ENCODE data around the gene LYSMD4. TPM values are rescaled to one million over a fixed set of nuclear protein-coding genes. Genes with fewer than 3 reads are reported as not detected.

LYSMD4 gene
- polyA plus RNA-seq, 3 donors = 11.2 to 14.2 (median 13.0) TPM

DNA sequence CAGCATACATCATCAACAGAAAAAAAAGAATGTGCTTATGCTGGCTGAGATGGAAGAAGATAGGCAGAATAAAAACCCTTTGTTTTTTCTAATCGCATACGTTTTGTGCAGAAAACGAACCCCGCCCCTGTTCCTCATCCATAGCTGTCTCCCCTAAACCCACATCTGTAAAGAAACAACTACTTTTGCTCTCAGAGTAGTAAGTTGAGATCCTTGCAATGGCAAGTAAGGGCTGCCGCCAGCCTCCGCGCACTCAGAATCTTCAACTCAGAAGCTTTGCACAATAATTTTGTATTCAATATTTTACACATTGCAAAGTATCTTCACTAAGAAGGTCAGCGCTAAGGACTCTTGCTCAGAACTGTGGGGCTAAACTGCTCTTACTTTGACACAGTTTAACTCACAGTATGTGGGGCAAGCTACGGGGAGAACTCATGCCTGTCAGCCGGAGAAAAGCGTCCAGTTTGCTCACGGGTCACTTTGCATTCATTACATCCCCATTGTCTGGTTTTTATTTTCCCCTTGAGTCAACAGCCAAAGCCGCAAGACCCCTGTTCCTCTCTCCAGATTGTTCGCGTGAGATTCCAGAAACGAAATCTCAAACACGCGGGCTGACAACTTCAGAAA, 1.0 kb downstream of the LYSMD4 start:
- no peak for DNase-seq (ENCODE audit: low read depth in 3 of 3, low spot score in 2 of 3)

DNA sequence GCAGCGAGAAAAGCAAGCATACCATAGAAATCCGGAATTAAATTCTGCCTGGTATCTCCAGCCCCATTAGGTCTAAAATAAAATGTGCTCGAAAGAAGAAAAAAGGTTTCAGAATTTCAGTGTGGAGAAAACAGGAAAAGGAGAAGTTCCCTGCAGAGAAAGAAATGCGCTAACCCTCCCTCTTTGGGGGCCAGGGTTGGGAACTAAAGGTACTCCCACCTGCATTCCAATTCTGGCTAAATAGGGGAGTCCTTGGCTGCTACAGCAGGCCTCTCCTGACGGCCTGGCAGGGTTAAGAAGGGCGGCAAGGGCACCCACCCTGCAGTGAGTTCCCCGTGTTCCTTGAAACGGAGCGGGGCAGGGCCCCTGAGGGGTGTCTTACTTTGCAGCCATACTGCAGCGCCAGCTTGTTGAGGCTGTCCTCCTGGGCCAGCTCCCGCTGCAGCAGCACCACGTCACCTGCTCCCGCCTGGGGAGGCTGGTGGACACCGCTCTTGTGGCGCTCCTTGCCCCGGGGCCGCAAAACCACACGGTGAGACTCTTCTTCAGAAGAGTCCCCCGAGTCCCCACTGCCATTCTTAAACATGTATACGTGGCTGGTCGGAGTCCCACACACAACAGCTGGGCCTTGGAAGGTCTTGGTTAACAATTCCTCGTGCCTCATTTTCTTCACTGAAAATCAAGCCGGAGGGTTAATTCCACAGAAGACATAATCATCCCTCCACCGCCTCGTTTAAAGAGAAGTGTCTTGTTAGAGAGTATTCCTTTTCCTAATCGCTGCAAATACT, 1.7 kb downstream of the LYSMD4 start:
- no peak for DNase-seq (ENCODE audit: low read depth in 3 of 3, low spot score in 2 of 3)

DNA sequence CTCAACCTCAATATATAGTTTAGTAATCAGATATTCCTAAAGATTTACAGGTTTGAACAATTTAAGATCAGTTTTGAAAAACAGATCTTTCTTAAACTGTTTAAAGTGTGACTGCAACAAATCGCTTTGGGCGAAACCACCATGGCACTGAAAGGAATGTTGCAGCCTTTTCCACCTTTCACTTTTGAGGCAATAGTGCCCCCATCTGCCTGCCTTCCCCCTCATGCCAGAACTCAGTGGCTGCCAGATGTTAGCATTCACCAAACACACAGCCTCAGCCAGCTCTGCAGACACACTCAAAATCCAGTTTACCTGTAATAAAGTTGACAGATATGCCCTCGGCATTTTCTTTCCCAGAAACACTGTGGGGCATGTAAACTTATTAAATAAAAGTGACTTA, 3.3 kb downstream of the LYSMD4 start:
- no peak for DNase-seq (ENCODE audit: low read depth in 3 of 3, low spot score in 2 of 3)

DNA sequence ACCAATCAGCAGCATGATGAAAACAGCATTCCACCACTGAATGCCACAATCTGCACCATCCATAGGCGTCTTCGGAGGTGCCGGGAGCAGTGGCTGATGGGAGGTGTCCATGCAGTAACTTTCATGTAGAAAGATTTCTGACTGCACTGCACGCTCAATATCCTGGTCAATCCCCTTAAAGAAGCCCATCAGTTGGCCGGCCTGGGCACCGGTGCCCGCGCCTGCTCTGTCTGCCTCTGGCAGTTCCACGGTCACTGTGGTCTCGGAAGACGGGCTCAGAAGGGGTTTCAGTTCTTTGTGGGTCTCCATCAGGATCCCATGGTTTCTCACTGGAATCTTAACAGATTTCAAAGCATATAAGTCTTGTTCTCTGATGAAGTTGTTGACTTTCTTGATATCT, 3.9 kb downstream of the LYSMD4 start:
- no peak for DNase-seq (ENCODE audit: low read depth in 3 of 3, low spot score in 2 of 3)

DNA sequence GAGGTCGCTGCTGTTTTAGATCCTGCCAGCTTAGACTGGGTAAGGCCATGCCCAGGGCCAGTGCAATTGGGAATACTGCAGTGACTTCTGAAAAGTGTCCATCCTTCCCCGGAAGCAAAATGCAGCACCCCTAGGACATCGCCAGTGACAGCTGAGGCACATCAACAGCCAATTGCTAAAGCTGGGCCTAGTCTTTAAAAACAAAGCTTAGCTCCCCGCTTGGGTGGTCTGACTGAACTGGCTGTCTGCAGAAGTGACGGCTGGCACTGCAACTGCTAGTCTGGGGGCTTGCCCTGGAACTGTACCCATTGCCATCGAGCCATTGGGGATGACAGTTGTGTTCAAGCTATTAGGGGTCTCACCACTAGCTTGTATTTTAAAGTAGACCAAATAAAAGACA, 4.3 kb downstream of the LYSMD4 start:
- no peak for DNase-seq (ENCODE audit: low read depth in 3 of 3, low spot score in 2 of 3)

DNA sequence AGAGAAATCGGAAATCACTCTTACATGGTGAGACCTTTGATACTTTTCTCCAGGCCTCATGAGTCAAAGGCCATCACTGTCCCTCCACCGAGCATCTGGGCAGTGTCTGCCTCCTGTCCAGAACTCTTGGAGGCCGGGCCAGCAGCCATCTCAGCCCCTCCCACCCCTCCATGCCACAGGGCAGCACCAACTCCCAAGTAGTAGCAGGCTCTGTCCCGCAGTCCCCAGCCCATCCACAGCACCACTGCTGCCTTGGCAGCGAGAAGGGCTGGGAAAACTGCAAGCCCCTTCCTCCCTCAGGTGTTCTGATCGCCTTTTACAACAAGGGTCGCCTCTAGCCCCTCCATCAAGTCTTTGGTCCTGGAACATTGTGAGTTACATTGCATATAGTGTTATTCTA, 5.5 kb downstream of the LYSMD4 start:
- no peak for DNase-seq (ENCODE audit: low read depth in 3 of 3, low spot score in 2 of 3)

DNA sequence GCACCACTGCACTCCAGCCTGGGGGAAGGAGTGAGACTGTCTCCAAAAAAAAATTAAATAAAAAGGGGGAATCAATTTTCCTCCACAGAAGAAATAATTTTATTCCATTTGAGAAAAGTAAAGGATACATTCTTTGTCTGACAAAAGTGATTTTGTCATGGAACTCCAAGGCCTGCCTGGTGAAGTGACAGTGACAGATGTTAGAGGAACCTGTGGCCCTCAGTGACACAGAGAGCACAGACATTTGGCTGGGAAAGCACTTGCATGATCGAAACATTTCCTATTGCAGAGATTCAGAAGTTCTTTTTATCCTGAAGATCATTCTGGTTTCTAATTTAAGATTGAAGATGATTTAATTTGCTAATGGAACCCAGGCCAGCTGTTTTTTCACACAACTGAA, 5.9 kb downstream of the LYSMD4 start:
- DNase-seq (ENCODE audit: low read depth in 3 of 3, low spot score in 2 of 3) = no peak

DNA sequence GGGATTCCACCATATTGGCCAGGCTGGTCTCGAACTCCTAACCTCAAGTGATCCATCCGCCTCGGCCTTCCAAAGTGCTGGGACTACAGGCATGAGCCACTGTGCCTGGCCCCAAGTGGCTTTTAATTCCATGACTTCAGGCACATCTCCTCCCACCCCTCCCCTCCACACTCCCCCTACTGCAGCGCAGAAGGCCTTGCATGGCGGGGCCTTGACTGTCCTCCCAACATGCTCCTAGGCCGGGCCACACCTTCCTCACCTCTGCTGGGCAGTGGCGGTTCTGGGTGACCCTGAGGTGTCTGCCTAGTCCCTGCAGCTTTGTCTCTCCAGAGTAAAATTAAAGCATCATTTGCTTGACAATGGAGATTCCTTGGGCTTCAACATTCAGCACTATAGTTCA, 6.9 kb downstream of the LYSMD4 start:
- DNase-seq (ENCODE audit: low read depth in 3 of 3, low spot score in 2 of 3) = no peak

DNA sequence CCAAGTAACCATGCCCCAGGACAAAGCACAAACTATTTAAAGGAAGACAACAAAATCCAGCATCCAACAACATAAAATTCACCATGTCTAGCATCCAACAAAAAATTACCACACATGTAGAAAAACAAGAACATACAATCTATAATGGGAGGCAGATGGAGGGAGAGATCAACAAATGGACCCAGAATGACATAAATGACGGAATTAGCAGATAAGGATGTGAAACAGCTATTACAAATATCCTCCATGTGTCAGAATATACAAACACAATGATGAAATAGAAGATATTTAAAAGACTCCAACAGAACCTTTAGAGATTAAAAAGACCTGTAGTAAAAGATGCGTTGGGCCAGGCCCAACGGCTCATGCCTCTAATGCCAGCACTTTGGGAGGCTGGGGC, 10.8 kb downstream of the LYSMD4 start:
- no peak for DNase-seq (ENCODE audit: low read depth in 3 of 3, low spot score in 2 of 3)

DNA sequence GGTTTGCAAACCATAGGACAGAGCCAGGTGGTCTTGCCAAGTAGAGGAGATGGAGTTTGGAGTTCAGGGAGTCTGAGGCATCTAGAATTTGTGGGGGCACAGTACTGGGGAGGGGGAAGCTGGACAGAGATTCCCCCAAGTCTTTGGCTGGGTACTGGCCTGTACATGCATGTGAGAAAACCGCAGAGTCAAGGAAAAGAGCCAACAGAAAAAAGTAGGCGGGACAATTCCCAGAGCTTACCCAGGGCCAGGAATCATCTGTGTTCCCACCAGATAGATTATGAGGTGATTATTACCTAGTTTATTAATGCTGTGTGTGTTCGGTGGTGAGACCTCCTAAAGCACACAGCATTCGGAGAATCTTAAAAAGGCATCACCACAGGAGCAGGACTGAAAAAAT, 11.3 kb downstream of the LYSMD4 start:
- DNase-seq (ENCODE audit: low read depth in 3 of 3, low spot score in 2 of 3) = no peak

DNA sequence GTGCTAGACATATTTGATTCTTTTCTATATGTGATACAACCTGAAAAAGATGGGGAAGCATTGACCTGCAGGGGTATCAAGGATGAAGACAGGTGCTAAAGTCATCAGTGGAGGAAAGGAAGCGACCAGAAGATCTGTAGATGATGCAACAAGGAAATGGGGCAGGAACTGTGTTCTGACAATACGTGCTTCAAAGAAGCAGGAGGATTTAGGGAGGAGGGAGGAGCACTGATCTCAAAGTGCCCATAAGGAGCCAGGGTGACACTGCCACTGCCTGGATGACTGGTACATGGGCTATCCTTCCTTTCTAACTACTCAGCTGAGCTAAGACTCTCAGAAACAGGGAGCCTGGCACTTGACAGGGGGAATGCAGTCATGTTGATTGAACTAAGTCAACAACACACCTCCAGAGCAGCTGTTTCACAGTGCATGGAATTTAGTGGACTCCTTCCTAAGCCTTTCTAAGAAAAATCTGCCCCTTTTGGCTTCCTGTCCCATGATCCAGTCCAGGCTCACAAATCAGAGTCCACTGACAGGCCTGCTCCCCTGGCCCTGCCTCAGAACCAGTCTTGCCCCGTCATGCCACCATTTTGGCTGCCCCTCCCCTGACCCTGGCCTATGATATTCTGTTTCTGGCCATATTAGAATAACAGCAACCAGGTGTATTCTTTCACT, 12.0 kb downstream of the LYSMD4 start:
- no peak for DNase-seq (ENCODE audit: low read depth in 3 of 3, low spot score in 2 of 3)

DNA sequence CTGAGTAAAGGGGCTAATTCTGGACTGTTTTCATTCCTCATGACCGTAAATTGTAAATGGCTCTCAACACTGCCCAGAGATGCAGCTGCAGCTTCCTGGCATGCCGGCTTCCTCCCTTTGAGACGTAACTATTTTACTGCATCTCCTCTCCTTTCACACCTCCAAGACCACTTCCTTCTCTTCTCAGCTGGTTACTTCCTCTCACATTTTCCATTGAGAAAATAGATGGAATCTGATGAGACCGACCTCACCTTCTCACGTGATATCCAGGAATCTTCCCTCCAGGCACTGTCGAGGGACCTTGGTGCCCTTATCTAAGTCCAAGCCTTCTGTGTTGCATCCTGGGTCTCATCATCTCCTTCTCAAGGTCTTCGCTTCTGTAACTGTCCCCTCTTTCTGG, 12.7 kb downstream of the LYSMD4 start:
- DNase-seq (ENCODE audit: low read depth in 3 of 3, low spot score in 2 of 3) = no peak

DNA sequence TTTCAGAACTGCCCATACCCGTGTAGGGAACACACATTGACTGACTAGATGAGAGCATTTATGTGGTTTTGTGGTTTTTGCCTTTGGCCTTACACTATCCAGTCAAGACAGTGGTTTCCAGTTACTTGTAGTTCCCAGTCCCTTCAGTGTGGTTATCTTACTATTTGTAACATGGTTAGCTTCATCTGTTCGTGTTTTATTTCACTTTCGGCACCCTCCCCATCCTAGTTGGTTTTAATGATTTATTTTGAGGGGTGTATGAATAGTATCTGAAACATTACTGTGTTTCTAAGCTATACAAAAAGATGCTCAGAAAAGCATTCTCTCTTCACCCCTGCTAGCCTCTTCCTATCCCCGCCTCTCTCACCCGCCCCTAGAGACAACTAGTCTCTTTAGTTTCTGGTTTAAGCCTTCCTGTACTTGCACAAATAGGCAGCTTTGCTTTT, 14.1 kb downstream of the LYSMD4 start:
- DNase-seq (ENCODE audit: low read depth in 3 of 3, low spot score in 2 of 3) = no peak

DNA sequence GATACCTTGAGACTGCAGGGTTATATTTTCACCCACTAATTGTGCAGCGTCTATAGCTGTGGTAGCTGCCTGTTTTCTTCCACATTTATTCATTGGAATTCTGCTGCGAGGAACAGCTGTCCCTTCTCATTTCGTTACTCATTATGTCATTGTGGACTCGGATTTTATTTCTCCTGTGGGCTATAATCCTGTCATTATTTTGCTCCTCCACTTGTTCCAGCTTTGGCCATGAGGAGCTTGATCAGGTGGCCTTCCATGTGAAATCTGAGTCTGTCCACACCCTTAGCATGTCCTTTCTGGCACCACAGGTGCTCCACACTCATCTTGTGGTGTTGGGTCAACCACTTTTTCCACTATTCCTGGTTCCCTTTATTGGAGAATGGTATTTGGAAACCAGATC, 14.8 kb downstream of the LYSMD4 start:
- no peak for DNase-seq (ENCODE audit: low read depth in 3 of 3, low spot score in 2 of 3)

DNA sequence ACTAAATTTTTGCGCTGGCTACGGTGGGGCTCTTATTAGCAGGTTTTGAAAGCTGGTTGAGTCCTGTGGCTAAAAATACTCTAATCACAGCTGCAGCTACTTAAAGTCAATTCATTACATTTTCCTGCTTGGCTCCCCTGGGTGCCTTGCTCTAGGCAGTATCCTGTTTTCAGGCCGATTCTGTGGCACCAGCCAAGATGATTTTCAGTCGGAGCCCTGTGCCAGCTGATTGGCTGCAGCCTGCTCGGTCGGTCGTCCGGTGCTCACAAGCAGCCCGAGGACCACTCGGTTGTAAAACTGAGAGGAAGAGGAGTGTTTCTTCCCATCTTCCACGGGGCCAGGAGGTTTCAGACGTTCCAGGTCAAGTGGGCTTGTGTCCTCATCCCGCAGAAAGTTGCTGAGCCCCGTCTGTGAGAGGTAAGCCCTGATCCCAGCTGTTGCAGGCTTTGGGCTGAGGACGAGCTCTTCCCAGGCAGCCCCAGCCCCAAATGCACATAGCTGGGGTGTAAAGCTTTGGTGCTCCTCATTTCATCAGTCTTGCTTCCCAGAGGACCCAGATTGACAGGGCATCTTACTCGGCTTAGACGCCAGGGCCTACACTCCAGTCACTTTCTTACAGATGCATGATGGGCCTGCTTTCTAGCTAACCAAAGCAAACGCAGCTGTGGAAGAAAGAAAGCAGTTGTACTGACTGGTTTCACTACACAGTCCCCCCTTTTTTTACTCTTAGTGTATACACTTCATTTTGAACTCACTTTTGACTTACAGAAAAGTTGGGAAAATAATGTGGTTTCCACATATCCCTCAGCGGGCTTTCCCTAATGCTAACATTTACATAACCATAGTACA, 15.9 kb downstream of the LYSMD4 start:
- DNase-seq (ENCODE audit: low read depth in 3 of 3, low spot score in 2 of 3) = no peak

DNA sequence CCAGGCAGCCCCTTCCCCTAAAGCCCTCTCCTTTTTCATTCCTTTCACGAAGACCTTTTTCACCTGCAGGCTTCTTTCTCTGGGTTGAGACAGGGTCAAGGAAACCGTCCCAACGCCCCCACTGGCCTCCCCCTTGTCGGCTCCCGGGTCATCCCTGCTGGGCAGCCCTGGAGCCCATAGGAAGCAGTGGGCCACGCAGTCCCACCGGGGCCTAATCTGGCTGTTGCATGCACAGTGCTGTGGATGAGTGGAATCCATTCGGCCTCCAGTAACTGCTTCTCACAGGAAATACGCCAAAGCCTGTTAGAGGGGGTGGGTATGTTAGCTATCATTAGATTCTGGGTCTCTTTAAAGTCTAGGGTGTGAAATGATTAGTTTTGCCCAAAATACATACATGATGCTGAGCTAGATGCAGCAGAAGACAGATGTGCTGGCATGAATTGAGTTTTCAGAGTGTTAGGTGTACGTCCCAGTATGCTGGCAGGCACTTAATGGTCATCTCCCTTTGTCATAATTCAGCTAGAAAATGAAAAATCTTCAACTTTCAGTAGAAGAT, 16.6 kb downstream of the LYSMD4 start:
- no peak for DNase-seq (ENCODE audit: low read depth in 3 of 3, low spot score in 2 of 3)

DNA sequence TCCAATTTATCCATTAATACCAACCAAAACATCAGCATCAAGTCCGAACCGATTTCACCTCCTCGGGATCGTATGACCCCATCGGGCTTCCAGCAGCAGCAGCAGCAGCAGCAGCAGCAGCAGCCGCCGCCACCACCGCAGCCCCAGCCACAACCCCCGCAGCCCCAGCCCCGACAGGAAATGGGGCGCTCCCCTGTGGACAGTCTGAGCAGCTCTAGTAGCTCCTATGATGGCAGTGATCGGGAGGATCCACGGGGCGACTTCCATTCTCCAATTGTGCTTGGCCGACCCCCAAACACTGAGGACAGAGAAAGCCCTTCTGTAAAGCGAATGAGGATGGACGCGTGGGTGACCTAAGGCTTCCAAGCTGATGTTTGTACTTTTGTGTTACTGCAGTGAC, 20.8 kb downstream of the LYSMD4 start:
- no peak for DNase-seq (ENCODE audit: low read depth in 3 of 3, low spot score in 2 of 3)

DNA sequence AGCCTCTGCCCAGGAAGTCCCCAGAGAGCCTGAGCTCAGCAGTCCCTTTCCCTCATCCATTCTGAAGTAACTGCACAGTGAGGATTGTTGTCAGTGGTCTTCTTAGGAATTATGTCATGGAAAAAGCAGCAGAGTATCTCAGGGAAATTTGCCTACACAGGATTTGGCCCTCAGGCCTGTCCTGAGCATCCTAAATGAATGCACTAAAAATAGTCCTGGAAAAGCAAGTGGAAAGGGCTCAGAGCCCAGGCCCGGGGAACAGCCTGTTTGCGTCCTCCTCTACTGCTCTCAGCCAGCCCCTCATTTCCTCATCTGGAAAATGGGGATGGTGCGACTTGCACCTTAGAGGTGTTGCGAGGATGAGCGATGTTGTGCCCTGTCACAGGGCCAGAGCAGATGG, 21.6 kb downstream of the LYSMD4 start:
- no peak for DNase-seq (ENCODE audit: low read depth in 3 of 3, low spot score in 2 of 3)

DNA sequence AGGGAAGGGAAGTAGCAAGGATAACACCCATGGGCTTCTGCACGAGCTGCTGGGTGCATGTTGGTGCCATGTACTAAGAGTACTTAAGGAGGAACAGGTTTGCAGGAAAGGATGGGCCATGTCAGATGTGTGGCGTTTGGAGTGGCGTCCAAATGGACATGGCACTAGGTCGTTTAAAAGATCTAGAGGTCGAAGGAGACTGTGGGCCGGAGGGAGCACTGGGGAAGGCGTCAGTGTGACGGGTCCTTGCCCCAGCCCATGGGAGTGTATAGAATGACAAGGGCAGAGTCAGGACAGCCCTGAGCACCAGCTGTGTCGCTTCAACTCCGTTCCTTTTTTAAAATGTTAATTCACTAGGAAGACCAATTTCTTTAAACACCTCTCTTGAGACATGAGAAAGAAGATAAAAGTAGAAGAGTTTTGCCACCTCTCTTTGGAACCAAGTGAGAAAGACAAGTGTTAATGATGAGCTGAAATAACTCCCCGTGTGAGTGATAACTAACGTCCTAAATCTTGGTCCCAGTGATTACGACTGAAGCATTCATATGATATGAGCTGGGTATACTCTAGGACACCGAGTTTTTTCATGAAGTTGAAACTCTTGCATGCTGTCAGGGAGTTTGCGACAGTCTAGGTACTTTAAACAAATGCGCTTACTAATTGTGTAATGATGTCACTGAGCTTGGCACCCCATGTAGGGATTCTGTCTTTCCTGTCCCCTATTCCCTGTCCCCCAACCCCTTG, 23.8 kb downstream of the LYSMD4 start:
- no peak for DNase-seq (ENCODE audit: low read depth in 3 of 3, low spot score in 2 of 3)

DNA sequence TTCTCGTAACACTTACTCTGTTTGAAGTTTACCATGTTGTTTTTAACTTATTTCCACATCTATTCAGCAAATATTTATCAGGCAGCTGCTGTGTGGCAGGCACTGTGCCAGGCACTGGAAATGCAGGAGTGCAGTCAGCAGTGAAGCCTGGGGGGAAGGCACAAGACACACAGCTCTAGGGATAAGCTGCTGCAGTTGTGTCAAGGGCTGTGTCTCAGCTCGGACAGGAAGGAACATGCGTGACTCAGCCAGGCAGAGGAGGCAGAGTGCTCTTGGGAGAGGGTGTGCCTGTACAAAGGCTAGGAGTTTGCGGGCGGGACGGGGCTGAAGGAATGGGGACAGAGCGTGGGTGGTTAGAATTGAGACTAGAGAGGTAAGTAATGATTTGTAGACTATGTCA, 24.7 kb downstream of the LYSMD4 start:
- no peak for DNase-seq (ENCODE audit: low read depth in 3 of 3, low spot score in 2 of 3)

Measured in right renal cortex interstitium (tissue), 3 donors.